IMR-90 (cell line): ENCODE data around the gene MAGI2. TPM values are rescaled to one million over a fixed set of nuclear protein-coding genes. Genes with fewer than 3 reads are reported as not detected.

Experiments used
- ATAC-seq: fragments of 200-7000 bp; cut with Tn5 transposase; 2 replicates; pipeline ENCODE4 v1.9.1; 2020; ENCODE audit warnings: low read depth, mild to moderate bottlenecking, moderate library complexity
- BruUV-seq: library from RNA; stranded (reverse); fragments of 400-500 nt; replicated peaks from 2 replicates; lab custom pipeline; 2021; lab: Mats Ljungman, UMichigan
- CTCF ChIA-PET: fragments of 300-600 bp; formaldehyde crosslinking; extraction: SDS; loops from one replicate; lab custom pipeline; 2021; ENCODE audit warnings: antibody characterized with exemption; lab: Yijun Ruan, JAX
- POLR2A ChIA-PET: fragments of 300-600 bp; sonication (Branson Sonifier 250); formaldehyde crosslinking; loops from one replicate; lab custom pipeline; 2022; ENCODE audit warnings: antibody characterized with exemption; ENCODE audit not compliant: unreplicated experiment; lab: Charles Lee
- DNase-seq: peaks from one replicate; pipeline ENCODE4 v3.0.0; 2013
- H2AFZ ChIP-seq: replicated peaks from 2 replicates; pipeline ENCODE3; 2013; ENCODE audit warnings: low read length, mild to moderate bottlenecking; ENCODE audit not compliant: poor library complexity
- H2AK5ac ChIP-seq: 2 replicates; pipeline ENCODE4 v1.6.1; 2013; ENCODE audit warnings: low read depth, low read length, inconsistent platforms
- H2AK9ac ChIP-seq: replicated peaks from 2 replicates; pipeline ENCODE3; 2013; ENCODE audit warnings: mild to moderate bottlenecking, low read depth, low read length, moderate library complexity; ENCODE audit not compliant: poor library complexity
- H2BK120ac ChIP-seq: 2 replicates; pipeline ENCODE4 v1.6.1; 2013; ENCODE audit warnings: low read depth, low read length, inconsistent platforms
- H2BK15ac ChIP-seq: 3 replicates; pipeline ENCODE4 v1.6.1; 2013; ENCODE audit warnings: low read depth, low read length, inconsistent platforms
- H2BK20ac ChIP-seq: 2 replicates; pipeline ENCODE4 v1.6.1; 2013; ENCODE audit warnings: low read depth, mild to moderate bottlenecking, inconsistent platforms, low read length, moderate library complexity
- H2BK5ac ChIP-seq: 2 replicates; pipeline ENCODE4 v1.6.1; 2013; ENCODE audit warnings: mild to moderate bottlenecking, low read depth, low read length, inconsistent platforms; ENCODE audit not compliant: poor library complexity, severe bottlenecking
- H3K14ac ChIP-seq: replicated peaks from 2 replicates; pipeline ENCODE4 v1.6.1; 2013; ENCODE audit warnings: low read depth, low read length, inconsistent platforms
- H3K18ac ChIP-seq: 2 replicates; pipeline ENCODE4 v1.6.1; 2013; ENCODE audit warnings: low read depth, low read length, control low read depth
- H3K23ac ChIP-seq: 2 replicates; pipeline ENCODE4 v1.6.1; 2013; ENCODE audit warnings: low read depth, low read length, inconsistent platforms
- H3K27ac ChIP-seq: 2 replicates; pipeline ENCODE4 v1.5.1; 2013; ENCODE audit warnings: mild to moderate bottlenecking, control low read depth, low read length; ENCODE audit not compliant: insufficient read depth
- H3K27me3 ChIP-seq: 2 replicates; pipeline ENCODE4 v1.6.1; 2013; ENCODE audit warnings: low read length; ENCODE audit not compliant: control insufficient read depth, insufficient read depth
- H3K36me3 ChIP-seq: 2 replicates; pipeline ENCODE4 v1.6.1; 2013; ENCODE audit warnings: low read length, mixed read lengths; ENCODE audit not compliant: control insufficient read depth, insufficient read depth
- H3K4ac ChIP-seq: 2 replicates; pipeline ENCODE4 v1.6.1; 2013; ENCODE audit warnings: low read depth, low read length, inconsistent platforms
- H3K4me1 ChIP-seq: 2 replicates; pipeline ENCODE4 v1.6.1; 2013; ENCODE audit warnings: low read length, mixed read lengths; ENCODE audit not compliant: control insufficient read depth, insufficient read depth
- H3K4me2 ChIP-seq: 2 replicates; pipeline ENCODE4 v1.6.1; 2013; ENCODE audit warnings: low read depth, mild to moderate bottlenecking, control low read depth, low read length, moderate library complexity
- H3K4me3 ChIP-seq: 2 replicates; pipeline ENCODE4 v1.5.1; 2013; ENCODE audit warnings: low read depth, mild to moderate bottlenecking, control low read depth, low read length, moderate library complexity; ENCODE audit not compliant: insufficient read depth
- H3K56ac ChIP-seq: 2 replicates; pipeline ENCODE4 v1.6.1; 2013; ENCODE audit warnings: low read length, inconsistent platforms; ENCODE audit not compliant: insufficient read depth; ENCODE audit errors: extremely low read depth
- H3K79me1 ChIP-seq, 2 experiments: 2 replicates each; pipeline ENCODE4 v1.6.1; 2013; ENCODE audit warnings: low read length in 2 of 2, inconsistent platforms in 1 of 2, low read depth in 1 of 2
- H3K9ac ChIP-seq: 2 replicates; pipeline ENCODE4 v1.6.1; 2013; ENCODE audit warnings: low read depth, low read length, control low read depth
- H3K9me1 ChIP-seq: 2 replicates; pipeline ENCODE4 v1.6.1; 2013; ENCODE audit warnings: low read length, inconsistent platforms; ENCODE audit not compliant: insufficient read depth
- H3K9me3 ChIP-seq: 2 replicates; pipeline ENCODE4 v1.6.1; 2013; ENCODE audit warnings: low read length; ENCODE audit not compliant: control insufficient read depth, insufficient read depth
- H4K20me1 ChIP-seq: 2 replicates; pipeline ENCODE4 v1.6.1; 2013; ENCODE audit warnings: low read length, inconsistent platforms; ENCODE audit not compliant: insufficient read depth
- H4K5ac ChIP-seq: 2 replicates; pipeline ENCODE4 v1.6.1; 2013; ENCODE audit warnings: mild to moderate bottlenecking, low read depth, low read length, control low read depth
- H4K8ac ChIP-seq, 2 experiments: 2 replicates each; pipeline ENCODE4 v1.6.1; 2013; ENCODE audit warnings: low read depth in 2 of 2, low read length in 2 of 2, control low read depth in 1 of 2, inconsistent platforms in 1 of 2
- H4K91ac ChIP-seq: 2 replicates; pipeline ENCODE4 v1.6.1; 2013; ENCODE audit warnings: low read depth, low read length, inconsistent platforms; ENCODE audit not compliant: insufficient read depth
- CEBPB ChIP-seq: IDR thresholded peaks from 2 replicates; pipeline ENCODE4 v1.6.1; 2012; ENCODE audit warnings: low read depth, low read length, improper control_type of control experiment
- CHD1 ChIP-seq: IDR thresholded peaks from 2 replicates; pipeline ENCODE4 v1.6.1; 2012; ENCODE audit warnings: low read depth, low read length, improper control_type of control experiment
- FOS ChIP-seq: fragments of 150-350 bp; IDR thresholded peaks from 2 replicates; pipeline ENCODE4 v1.6.1; 2016; ENCODE audit warnings: low read depth, low read length
- MAFK ChIP-seq: IDR thresholded peaks from 2 replicates; pipeline ENCODE4 v1.6.1; 2012; ENCODE audit warnings: low read depth, low read length, improper control_type of control experiment
- MXI1 ChIP-seq: IDR thresholded peaks from 2 replicates; pipeline ENCODE4 v1.6.1; 2012; ENCODE audit warnings: low read depth, mild to moderate bottlenecking, low read length, moderate library complexity, borderline replicate concordance
- NFE2L2 ChIP-seq: fragments of 150-350 bp; IDR thresholded peaks from 2 replicates; pipeline ENCODE4 v1.6.1; 2016; ENCODE audit warnings: low read depth, mild to moderate bottlenecking, low read length
- POLR2A ChIP-seq: IDR thresholded peaks from 2 replicates; pipeline ENCODE4 v1.6.1; 2012; ENCODE audit warnings: mild to moderate bottlenecking, low read depth, low read length
- RAD21 ChIP-seq: IDR thresholded peaks from 2 replicates; pipeline ENCODE4 v1.6.1; 2012; ENCODE audit warnings: low read length, improper control_type of control experiment
- RCOR1 ChIP-seq: IDR thresholded peaks from 2 replicates; pipeline ENCODE4 v1.6.1; 2012; ENCODE audit warnings: mild to moderate bottlenecking, low read length, improper control_type of control experiment; ENCODE audit not compliant: insufficient replicate concordance
- RFX5 ChIP-seq: IDR thresholded peaks from 2 replicates; pipeline ENCODE4 v1.8.0; 2012; ENCODE audit warnings: low read depth, mild to moderate bottlenecking, low read length, moderate library complexity
- SMC3 ChIP-seq: fragments of 150-350 bp; IDR thresholded peaks from 2 replicates; pipeline ENCODE4 v1.6.1; 2016; ENCODE audit warnings: low read depth, mild to moderate bottlenecking, antibody characterized with exemption, low read length, moderate library complexity
- USF2 ChIP-seq: fragments of 150-350 bp; IDR thresholded peaks from 2 replicates; pipeline ENCODE4 v1.6.1; 2017; ENCODE audit warnings: mild to moderate bottlenecking, antibody characterized with exemption, low read length, low read depth
- WGBS, 2 experiments: methylation state at CpG; one replicate each; pipeline versions ENCODE4 v1.1.5 to v1.1.7; 2013; ENCODE audit warnings: missing lambda C conversion rate in 2 of 2; ENCODE audit not compliant: insufficient read length in 1 of 2; ENCODE audit errors: extremely low coverage in 2 of 2; 5-methylcytosine and 5-hydroxymethylcytosine counted together
- dilution Hi-C: fragments of 300-500 bp; cut with HindIII; formaldehyde crosslinking; loops from one replicate; pipeline ENCODE4 v1.14.3; 2018; ENCODE audit warnings: low sequenced_read_pairs; ENCODE audit not compliant: unreplicated experiment
- in situ Hi-C: fragments of 300-500 bp; cut with MboI; formaldehyde crosslinking; loops from 3 replicates; pipeline ENCODE4 v1.14.3; 2019; ENCODE audit warnings: low sequenced_read_pairs, inconsistent platforms, mixed read lengths
- intact Hi-C: fragments of 100-400 bp; cut with micrococcal nuclease; formaldehyde crosslinking; loops from 2 replicates; pipeline ENCODE4 v1.10.0; 2022
- polyA plus RNA-seq, 3 experiments: library from polyadenylated mRNA; depleted of rRNA; stranded (reverse); fragments of >200 nt; gene quantifications; 2 replicates each; pipeline ENCODE4 v1.2.3, GENCODE V29; 2012; ENCODE audit warnings: low replicate concordance in 1 of 3
- total RNA-seq: library from RNA; depleted of rRNA; stranded (reverse); fragments of >200 nt; gene quantifications from 2 replicates; pipeline ENCODE4 v1.2.3, GENCODE V29; 2012
- TF ChIP-seq, protein P1 (sequence below): fragments of 150-350 bp; IDR thresholded peaks from 2 replicates; pipeline ENCODE4 v1.6.1; 2016; ENCODE audit warnings: low read depth, mild to moderate bottlenecking, low read length, moderate library complexity, borderline replicate concordance

Gene MAGI2
- total and polyA plus RNA-seq, 2 of the 4 experiments (the other 2 are of a cell fraction): 2.5 to 17.9 TPM

DNA sequence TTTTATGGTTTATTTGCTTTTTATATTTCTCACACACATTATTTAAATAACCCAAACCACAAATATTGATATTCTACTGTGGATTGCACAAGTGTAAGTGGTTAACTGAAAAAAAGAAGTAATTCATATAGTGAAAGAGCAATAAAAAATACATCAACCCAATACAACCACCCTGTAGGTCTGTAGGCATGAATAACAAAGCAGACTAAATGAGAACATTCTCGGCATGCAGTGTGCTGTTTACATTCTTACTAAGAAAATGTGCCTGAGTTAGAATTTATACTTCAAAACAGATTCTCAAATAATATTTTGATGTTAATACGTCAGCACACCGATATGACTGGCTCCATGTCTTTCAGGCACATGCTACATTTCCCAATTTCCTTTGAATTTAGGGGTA lies 660.8 kb downstream of the MAGI2 start:
- H3K14ac ChIP-seq: peak overlapping the region; percentile 23; the same call in 1 of the 2 replicates
- no peaks in the 10 kb centered on the region for H4K20me1 ChIP-seq
- H2BK120ac ChIP-seq: no peak overlapping the region
- no peak; the same call in 1 of the 2 replicates for ATAC-seq
- H3K9ac ChIP-seq: no peak overlapping the region
- dilution Hi-C loops: no loop called here
- no peak overlapping the region for H2AK5ac ChIP-seq
- no peak overlapping the region for H3K4me3 ChIP-seq
- H4K5ac ChIP-seq: no peak overlapping the region
- no peak overlapping the region for H2AK9ac ChIP-seq
- no peak overlapping the region for H4K8ac ChIP-seq
- no TSS peak for BruUV-seq
- no peak overlapping the region for H3K18ac ChIP-seq
- no peak for TF ChIP-seq RFX5
- TF ChIP-seq, protein P1, sequence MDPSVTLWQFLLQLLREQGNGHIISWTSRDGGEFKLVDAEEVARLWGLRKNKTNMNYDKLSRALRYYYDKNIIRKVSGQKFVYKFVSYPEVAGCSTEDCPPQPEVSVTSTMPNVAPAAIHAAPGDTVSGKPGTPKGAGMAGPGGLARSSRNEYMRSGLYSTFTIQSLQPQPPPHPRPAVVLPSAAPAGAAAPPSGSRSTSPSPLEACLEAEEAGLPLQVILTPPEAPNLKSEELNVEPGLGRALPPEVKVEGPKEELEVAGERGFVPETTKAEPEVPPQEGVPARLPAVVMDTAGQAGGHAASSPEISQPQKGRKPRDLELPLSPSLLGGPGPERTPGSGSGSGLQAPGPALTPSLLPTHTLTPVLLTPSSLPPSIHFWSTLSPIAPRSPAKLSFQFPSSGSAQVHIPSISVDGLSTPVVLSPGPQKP: no peak
- TF ChIP-seq CEBPB: no peak
- TF ChIP-seq POLR2A: no peak
- no peak for TF ChIP-seq MAFK
- TF ChIP-seq SMC3: no peak
- no peak for TF ChIP-seq FOS
- no peak for TF ChIP-seq NFE2L2
- no peak for TF ChIP-seq CHD1
- no peak for TF ChIP-seq USF2
- TF ChIP-seq MXI1: no peak
- no peak for TF ChIP-seq RAD21
- TF ChIP-seq RCOR1: no peak
- H3K9me1 ChIP-seq: no peaks in the 10 kb centered on the region
- no peak overlapping the region; the same call in 1 of the 2 replicates for H3K56ac ChIP-seq
- H3K36me3 ChIP-seq: no peaks in the 10 kb centered on the region
- POLR2A ChIA-PET: no interaction called here
- no peak overlapping the region for H3K4me2 ChIP-seq
- in situ Hi-C loops: no loop called here
- CTCF ChIA-PET: no interaction called here
- intact Hi-C loops: no loop called here
- no peak overlapping the region for H2AFZ ChIP-seq
- no peaks in the 10 kb centered on the region for H3K79me1 ChIP-seq
- no CpG with 5 or more reads among the region's 3 CpGs for WGBS, 2 experiments
- H2BK5ac ChIP-seq: no peak overlapping the region
- no peaks in the 10 kb centered on the region for H3K27me3 ChIP-seq
- H2BK15ac ChIP-seq: no peak overlapping the region
- H2BK20ac ChIP-seq: no peak overlapping the region
- no peak overlapping the region for H4K91ac ChIP-seq
- no peak overlapping the region for H3K27ac ChIP-seq
- H3K23ac ChIP-seq: no peak overlapping the region
- H3K9me3 ChIP-seq: no peaks in the 10 kb centered on the region
- peak; percentile 2 for DNase-seq
- no peak overlapping the region for H3K4ac ChIP-seq
- H3K4me1 ChIP-seq: no peaks in the 10 kb centered on the region
